Measurements from ENCODE around the gene C2orf68.

The C2orf68 gene

DNA sequence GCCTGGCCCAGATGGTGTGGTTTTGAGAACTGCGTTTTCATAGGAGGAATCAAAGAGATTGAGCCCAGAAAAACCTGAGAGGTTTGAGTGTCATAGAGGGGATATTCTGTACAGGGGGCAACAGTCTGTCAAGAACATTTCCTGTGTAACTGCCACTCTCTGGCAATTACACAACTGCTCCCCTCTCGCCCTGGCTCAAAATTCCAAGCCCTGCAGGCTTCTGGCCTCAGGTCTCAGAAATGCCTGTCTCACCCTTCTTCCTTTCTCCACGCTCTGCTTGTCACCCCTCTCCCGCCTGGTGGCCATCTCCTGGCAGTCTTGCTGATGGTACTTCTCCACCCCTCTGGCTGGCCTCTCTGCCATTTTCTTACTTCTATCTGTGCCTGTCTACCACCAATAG, 23.6 kb downstream of the C2orf68 start:
- no peaks in the 10 kb centered on the region for H3K27me3 ChIP-seq (ENCODE audit: insufficient read depth, poor library complexity, severe bottlenecking)
- no peak for TF ChIP-seq SPI1 (IDR thresholded peaks at IDR 0.05; ENCODE audit: borderline replicate concordance, low read depth)
- TF ChIP-seq, protein P1, sequence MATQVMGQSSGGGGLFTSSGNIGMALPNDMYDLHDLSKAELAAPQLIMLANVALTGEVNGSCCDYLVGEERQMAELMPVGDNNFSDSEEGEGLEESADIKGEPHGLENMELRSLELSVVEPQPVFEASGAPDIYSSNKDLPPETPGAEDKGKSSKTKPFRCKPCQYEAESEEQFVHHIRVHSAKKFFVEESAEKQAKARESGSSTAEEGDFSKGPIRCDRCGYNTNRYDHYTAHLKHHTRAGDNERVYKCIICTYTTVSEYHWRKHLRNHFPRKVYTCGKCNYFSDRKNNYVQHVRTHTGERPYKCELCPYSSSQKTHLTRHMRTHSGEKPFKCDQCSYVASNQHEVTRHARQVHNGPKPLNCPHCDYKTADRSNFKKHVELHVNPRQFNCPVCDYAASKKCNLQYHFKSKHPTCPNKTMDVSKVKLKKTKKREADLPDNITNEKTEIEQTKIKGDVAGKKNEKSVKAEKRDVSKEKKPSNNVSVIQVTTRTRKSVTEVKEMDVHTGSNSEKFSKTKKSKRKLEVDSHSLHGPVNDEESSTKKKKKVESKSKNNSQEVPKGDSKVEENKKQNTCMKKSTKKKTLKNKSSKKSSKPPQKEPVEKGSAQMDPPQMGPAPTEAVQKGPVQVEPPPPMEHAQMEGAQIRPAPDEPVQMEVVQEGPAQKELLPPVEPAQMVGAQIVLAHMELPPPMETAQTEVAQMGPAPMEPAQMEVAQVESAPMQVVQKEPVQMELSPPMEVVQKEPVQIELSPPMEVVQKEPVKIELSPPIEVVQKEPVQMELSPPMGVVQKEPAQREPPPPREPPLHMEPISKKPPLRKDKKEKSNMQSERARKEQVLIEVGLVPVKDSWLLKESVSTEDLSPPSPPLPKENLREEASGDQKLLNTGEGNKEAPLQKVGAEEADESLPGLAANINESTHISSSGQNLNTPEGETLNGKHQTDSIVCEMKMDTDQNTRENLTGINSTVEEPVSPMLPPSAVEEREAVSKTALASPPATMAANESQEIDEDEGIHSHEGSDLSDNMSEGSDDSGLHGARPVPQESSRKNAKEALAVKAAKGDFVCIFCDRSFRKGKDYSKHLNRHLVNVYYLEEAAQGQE (IDR thresholded peaks at IDR 0.05; ENCODE audit: insufficient replicate concordance, low read depth): no peak
- no peak for TF ChIP-seq POLR2AphosphoS5 (IDR thresholded peaks at IDR 0.05; ENCODE audit: low read depth)
- TF ChIP-seq, protein P2, sequence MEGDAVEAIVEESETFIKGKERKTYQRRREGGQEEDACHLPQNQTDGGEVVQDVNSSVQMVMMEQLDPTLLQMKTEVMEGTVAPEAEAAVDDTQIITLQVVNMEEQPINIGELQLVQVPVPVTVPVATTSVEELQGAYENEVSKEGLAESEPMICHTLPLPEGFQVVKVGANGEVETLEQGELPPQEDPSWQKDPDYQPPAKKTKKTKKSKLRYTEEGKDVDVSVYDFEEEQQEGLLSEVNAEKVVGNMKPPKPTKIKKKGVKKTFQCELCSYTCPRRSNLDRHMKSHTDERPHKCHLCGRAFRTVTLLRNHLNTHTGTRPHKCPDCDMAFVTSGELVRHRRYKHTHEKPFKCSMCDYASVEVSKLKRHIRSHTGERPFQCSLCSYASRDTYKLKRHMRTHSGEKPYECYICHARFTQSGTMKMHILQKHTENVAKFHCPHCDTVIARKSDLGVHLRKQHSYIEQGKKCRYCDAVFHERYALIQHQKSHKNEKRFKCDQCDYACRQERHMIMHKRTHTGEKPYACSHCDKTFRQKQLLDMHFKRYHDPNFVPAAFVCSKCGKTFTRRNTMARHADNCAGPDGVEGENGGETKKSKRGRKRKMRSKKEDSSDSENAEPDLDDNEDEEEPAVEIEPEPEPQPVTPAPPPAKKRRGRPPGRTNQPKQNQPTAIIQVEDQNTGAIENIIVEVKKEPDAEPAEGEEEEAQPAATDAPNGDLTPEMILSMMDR (IDR thresholded peaks at IDR 0.05; ENCODE audit: insufficient read depth, low read length): no peak
- no peak for TF ChIP-seq GABPA (IDR thresholded peaks at IDR 0.05; ENCODE audit: low read depth)
- peak overlapping the region; percentile 63 for H3K27ac ChIP-seq (replicated peaks)
- no peak overlapping the region for H3K4me3 ChIP-seq (replicated peaks; ENCODE audit: insufficient read depth, low read length)
- DNase-seq (ENCODE audit: low read depth in 1 of 2, low spot score in 1 of 2): peak in 1 of 2 experiments; percentile 35

DNA sequence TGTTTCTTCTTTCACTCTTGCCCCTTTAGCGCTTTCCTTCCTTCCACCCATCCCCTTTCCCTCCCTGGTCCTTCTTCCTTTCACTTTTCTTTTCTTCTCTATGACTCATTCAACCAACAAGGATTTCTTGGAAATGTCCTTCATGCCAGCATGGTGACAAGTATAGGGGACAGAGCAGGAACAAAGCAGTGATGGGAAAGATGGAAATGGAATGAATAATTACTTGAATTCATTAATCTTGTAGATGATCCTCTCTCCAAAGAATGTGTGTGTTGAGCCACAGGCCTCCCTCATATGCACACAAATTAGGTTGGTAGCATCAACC, 26.1 kb downstream of the C2orf68 start:
- Histone ChIP-seq H3K27me3 (ENCODE audit: insufficient read depth, poor library complexity, severe bottlenecking) (no peaks in the 10 kb centered on the region), H3K27ac (replicated peaks) (peak overlapping the region; percentile 63), H3K4me3 (replicated peaks; ENCODE audit: insufficient read depth, low read length) (no peak overlapping the region)
- TF ChIP-seq, protein P2 (IDR thresholded peaks at IDR 0.05; ENCODE audit: insufficient read depth, low read length): no peak
- TF ChIP-seq, protein P1 (IDR thresholded peaks at IDR 0.05; ENCODE audit: insufficient replicate concordance, low read depth): no peak
- no peak for TF ChIP-seq GABPA (IDR thresholded peaks at IDR 0.05; ENCODE audit: low read depth)
- TF ChIP-seq SPI1 (IDR thresholded peaks at IDR 0.05; ENCODE audit: borderline replicate concordance, low read depth): no peak
- TF ChIP-seq POLR2AphosphoS5 (IDR thresholded peaks at IDR 0.05; ENCODE audit: low read depth): no peak
- no peak for DNase-seq (ENCODE audit: low read depth in 1 of 2, low spot score in 1 of 2)

DNA sequence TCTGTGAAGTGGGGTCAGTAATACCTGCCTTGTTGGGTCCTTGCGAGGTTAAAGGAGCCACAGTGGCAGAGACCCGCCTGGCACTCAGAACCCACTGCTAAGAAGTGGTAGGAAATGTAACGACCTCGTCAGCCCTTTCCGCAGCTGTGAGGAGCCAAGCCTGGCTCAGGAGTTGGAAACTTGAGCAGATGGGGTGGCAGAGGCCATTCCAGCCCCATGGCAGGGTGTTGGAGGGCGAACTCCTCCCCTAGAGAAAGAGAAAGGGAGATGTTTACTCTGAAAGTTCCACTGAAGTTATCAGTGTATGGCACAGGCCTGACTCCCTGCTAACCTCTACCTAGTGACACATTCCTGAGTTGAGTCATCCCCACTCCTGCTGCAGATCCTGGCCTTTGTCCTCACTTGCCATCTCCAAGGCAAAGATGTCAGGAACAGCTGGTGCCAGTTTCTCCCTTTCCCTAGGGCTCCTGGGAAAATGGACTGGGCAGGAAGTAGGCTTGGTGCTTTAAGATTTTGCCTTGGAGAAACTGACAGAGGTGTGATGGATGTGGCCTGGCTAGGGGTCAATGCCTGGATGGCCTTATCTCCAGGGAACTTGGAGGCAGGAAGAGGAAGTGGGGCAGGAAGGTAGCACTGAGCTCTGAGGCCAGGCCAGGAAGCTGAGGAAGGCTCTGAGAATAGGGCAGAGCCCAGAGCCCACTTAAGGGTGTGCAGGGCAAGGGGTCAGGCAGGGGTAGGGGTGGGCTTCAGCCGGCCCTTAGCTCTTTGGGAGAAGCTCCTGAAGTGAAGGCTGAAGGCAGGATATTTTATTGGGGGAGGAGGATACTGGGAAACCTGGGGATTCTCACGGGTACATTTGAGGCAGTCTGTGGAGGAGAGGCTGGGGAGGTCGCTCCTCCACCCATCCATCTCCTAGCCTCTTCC, 26.7 kb downstream of the C2orf68 start:
- Histone ChIP-seq H3K27ac (replicated peaks) (peak overlapping the region; percentile 63), H3K4me3 (replicated peaks; ENCODE audit: insufficient read depth, low read length) (no peak overlapping the region), H3K27me3 (ENCODE audit: insufficient read depth, poor library complexity, severe bottlenecking) (no peaks in the 10 kb centered on the region)
- TF ChIP-seq SPI1 (IDR thresholded peaks at IDR 0.05; ENCODE audit: borderline replicate concordance, low read depth) (peak; percentile 83), POLR2AphosphoS5 (IDR thresholded peaks at IDR 0.05; ENCODE audit: low read depth) (no peak; the same call in none of the 2 replicates)
- DNase-seq (ENCODE audit: low read depth in 1 of 2, low spot score in 1 of 2): peak in 1 of 2 experiments; percentile 35

DNA sequence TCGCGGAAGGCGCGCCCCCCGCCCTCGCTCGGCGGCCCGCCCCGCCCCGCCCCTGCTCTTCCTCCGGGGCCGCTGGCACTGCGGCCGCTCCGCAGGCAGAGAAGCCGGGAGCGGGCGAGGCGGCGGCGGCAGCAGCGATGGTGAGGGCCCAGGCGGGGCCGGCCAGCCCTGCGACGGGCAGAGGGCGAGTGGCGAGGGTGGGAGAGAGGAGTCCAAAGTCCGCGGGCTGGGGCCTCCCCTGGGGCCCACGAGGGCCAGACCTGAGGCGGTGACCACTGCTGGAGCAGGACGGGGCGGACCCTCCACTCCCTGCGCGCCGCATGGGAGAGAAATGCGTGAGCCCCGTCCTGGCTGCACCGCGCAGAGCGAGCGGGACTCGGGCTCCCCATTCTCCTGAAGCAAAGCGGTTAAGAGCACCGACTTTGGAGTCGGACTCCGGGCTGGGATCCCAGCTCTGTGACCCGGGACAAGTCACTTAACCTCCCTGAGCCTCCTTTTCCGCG, 27.5 kb downstream of the C2orf68 start, which contains the start of gene VAMP5:
Gene VAMP5, plus strand, starts transcription at position 78 of the 503 bp plus-strand sequence. Its CDS starts 60 bp downstream, at position 138.
- no peak for TF ChIP-seq POLR2AphosphoS5 (IDR thresholded peaks at IDR 0.05; ENCODE audit: low read depth)
- no peak for TF ChIP-seq SPI1 (IDR thresholded peaks at IDR 0.05; ENCODE audit: borderline replicate concordance, low read depth)
- TF ChIP-seq, protein P1 (IDR thresholded peaks at IDR 0.05; ENCODE audit: insufficient replicate concordance, low read depth): no peak
- TF ChIP-seq GABPA (IDR thresholded peaks at IDR 0.05; ENCODE audit: low read depth): no peak
- TF ChIP-seq, protein P2 (IDR thresholded peaks at IDR 0.05; ENCODE audit: insufficient read depth, low read length): no peak
- H3K27ac ChIP-seq (replicated peaks): peak within 1 kb of the TSS; percentile 63
- H3K27me3 ChIP-seq (ENCODE audit: insufficient read depth, poor library complexity, severe bottlenecking): no peaks in the 10 kb centered on the region
- no peak for DNase-seq (ENCODE audit: low read depth in 1 of 2, low spot score in 1 of 2)
- no peak within 1 kb of the TSS for H3K4me3 ChIP-seq (replicated peaks; ENCODE audit: insufficient read depth, low read length)

Data from HL-60 (cell line).